Astrocyte (in vitro differentiated cells and primary cell): Measurements from ENCODE around the gene GTPBP2. TPM values are rescaled to one million over a fixed set of nuclear protein-coding genes. Genes with fewer than 3 reads are reported as not detected.

Experiments used
- DNase-seq: peaks from one replicate; pipeline ENCODE4 v3.0.0-alpha.2; 2010; ENCODE audit warnings: low read depth
- FAIRE-seq: peaks from 2 replicates; lab custom pipeline; 2011; peaks lifted over from hg19 to GRCh38; lab: Jason Lieb, UNC
- H2AFZ ChIP-seq: 2 replicates; pipeline ENCODE4 v1.6.0; 2012; ENCODE audit warnings: low read depth, low read length, inconsistent platforms
- H3K27ac ChIP-seq: 2 replicates; pipeline ENCODE4 v1.5.1; 2011; ENCODE audit warnings: low read depth, low read length, inconsistent platforms
- H3K27me3 ChIP-seq: 2 replicates; pipeline ENCODE4 v1.6.0; 2011; ENCODE audit warnings: low read length, inconsistent platforms; ENCODE audit not compliant: insufficient read depth
- H3K36me3 ChIP-seq: 2 replicates; pipeline ENCODE4 v1.5.1; 2011; ENCODE audit warnings: low read length, inconsistent platforms; ENCODE audit not compliant: insufficient read depth
- H3K4me1 ChIP-seq: 2 replicates; pipeline ENCODE4 v1.5.1; 2011; ENCODE audit warnings: low read length, inconsistent platforms; ENCODE audit not compliant: insufficient read depth
- H3K4me2 ChIP-seq: 2 replicates; pipeline ENCODE4 v1.6.0; 2012; ENCODE audit warnings: low read length, inconsistent platforms
- H3K4me3 ChIP-seq: 2 replicates; pipeline ENCODE4 v1.5.1; 2011; ENCODE audit warnings: low read depth, mild to moderate bottlenecking, low read length, inconsistent platforms; ENCODE audit not compliant: insufficient read depth
- H3K79me2 ChIP-seq: 2 replicates; pipeline ENCODE4 v1.6.0; 2012; ENCODE audit warnings: mild to moderate bottlenecking, low read length, inconsistent platforms; ENCODE audit not compliant: insufficient read depth
- H3K9ac ChIP-seq: 2 replicates; pipeline ENCODE4 v1.6.0; 2012; ENCODE audit warnings: mild to moderate bottlenecking, low read length, inconsistent platforms
- H3K9me3 ChIP-seq: 2 replicates; pipeline ENCODE4 v1.5.1; 2012; ENCODE audit warnings: low read depth, mild to moderate bottlenecking, low read length, inconsistent platforms; ENCODE audit not compliant: insufficient read depth
- H4K20me1 ChIP-seq: 2 replicates; pipeline ENCODE4 v1.6.0; 2012; ENCODE audit warnings: low read length, inconsistent platforms; ENCODE audit not compliant: insufficient read depth
- H3K27ac Mint-ChIP-seq: one replicate; pipeline ENCODE4 v1.8.0; 2021; ENCODE audit warnings: mild to moderate bottlenecking, mixed read lengths; ENCODE audit not compliant: unreplicated experiment
- H3K27me3 Mint-ChIP-seq: one replicate; pipeline ENCODE4 v1.8.0; 2021; ENCODE audit warnings: low read depth, mixed read lengths; ENCODE audit not compliant: unreplicated experiment
- H3K36me3 Mint-ChIP-seq: one replicate; pipeline ENCODE4 v1.8.0; 2021; ENCODE audit warnings: low read depth, mixed read lengths; ENCODE audit not compliant: unreplicated experiment
- H3K4me1 Mint-ChIP-seq: one replicate; pipeline ENCODE4 v1.8.0; 2021; ENCODE audit warnings: low read depth, mixed read lengths; ENCODE audit not compliant: unreplicated experiment
- H3K4me3 Mint-ChIP-seq: one replicate; pipeline ENCODE4 v1.8.0; 2021; ENCODE audit warnings: mild to moderate bottlenecking, moderate library complexity, mixed read lengths; ENCODE audit not compliant: unreplicated experiment
- H3K9me3 Mint-ChIP-seq: one replicate; pipeline ENCODE4 v1.8.0; 2021; ENCODE audit warnings: mild to moderate bottlenecking, mixed read lengths; ENCODE audit not compliant: unreplicated experiment
- CTCF ChIP-seq: IDR thresholded peaks from 2 replicates; pipeline ENCODE4 v1.5.1; 2011; ENCODE audit warnings: low read depth, mild to moderate bottlenecking, inconsistent platforms, low read length, moderate library complexity; ENCODE audit not compliant: insufficient read depth
- EZH2 ChIP-seq: IDR thresholded peaks from 2 replicates; pipeline ENCODE4 v1.6.1; 2012; ENCODE audit warnings: mild to moderate bottlenecking, low read length, inconsistent platforms; ENCODE audit not compliant: insufficient read depth
- total RNA-seq: library from RNA; stranded (reverse); gene quantifications from 2 replicates; pipeline ENCODE4 v1.2.1, GENCODE V29; 2021

The GTPBP2 gene
- total RNA-seq, 1 donor from 2014 or later = 86.6 TPM

- Histone ChIP-seq H2AFZ (no peak overlapping the region), H3K4me3 (no peak overlapping the region), H3K36me3 (peaks cover 25% of the 10 kb centered on the region), H3K9me3 (no peaks in the 10 kb centered on the region), H3K27me3 (no peaks in the 10 kb centered on the region), H3K79me2 (peaks cover 18% of the 10 kb centered on the region), H3K4me1 (no peaks in the 10 kb centered on the region), H3K27ac (no peak overlapping the region), H3K9ac (no peak overlapping the region), H3K4me2 (no peak overlapping the region), H4K20me1 (peaks cover 53% of the 10 kb centered on the region)
- Mint-ChIP-seq H3K4me1 (peaks cover 8% of the 10 kb centered on the region), H3K4me3 (no peak overlapping the region), H3K36me3 (peaks cover 33% of the 10 kb centered on the region), H3K9me3 (no peaks in the 10 kb centered on the region), H3K27ac (no peak overlapping the region), H3K27me3 (no peaks in the 10 kb centered on the region)
- DNase-seq = no peak
- no peak for FAIRE-seq
- TF ChIP-seq EZH2 (no peak), CTCF (no peak)
These were observed 48.7 kb upstream of the GTPBP2 start for GRCh38 chr6:43677759-43678158.

- FAIRE-seq (no peak), DNase-seq (no peak)
- peaks cover 33% of the 10 kb centered on the region for H3K36me3 Mint-ChIP-seq
- no peaks in the 10 kb centered on the region for H3K9me3 Mint-ChIP-seq
- Histone ChIP-seq H3K9ac (no peak overlapping the region), H3K4me1 (no peaks in the 10 kb centered on the region), H3K27me3 (no peaks in the 10 kb centered on the region), H2AFZ (no peak overlapping the region), H3K27ac (no peak overlapping the region), H3K79me2 (peaks cover 11% of the 10 kb centered on the region), H3K4me3 (no peak overlapping the region), H3K4me2 (no peak overlapping the region), H3K9me3 (no peaks in the 10 kb centered on the region), H3K36me3 (peaks cover 25% of the 10 kb centered on the region), H4K20me1 (peaks cover 46% of the 10 kb centered on the region)
- TF ChIP-seq EZH2 (no peak), CTCF (no peak)
- no peak overlapping the region for H3K27ac Mint-ChIP-seq
- no peaks in the 10 kb centered on the region for H3K27me3 Mint-ChIP-seq
- H3K4me1 Mint-ChIP-seq = peaks cover 5% of the 10 kb centered on the region
- H3K4me3 Mint-ChIP-seq = no peak overlapping the region
These were observed 48.0 kb upstream of the GTPBP2 start for GRCh38 chr6:43676962-43677606.

GRCh38 chr6:43674921-43675320 is 45.9 kb upstream of the GTPBP2 start:
- Histone ChIP-seq H3K4me1 (no peaks in the 10 kb centered on the region), H4K20me1 (peaks cover 26% of the 10 kb centered on the region), H3K27ac (no peak overlapping the region), H3K36me3 (peaks cover 25% of the 10 kb centered on the region), H3K4me2 (no peak overlapping the region), H3K9me3 (no peaks in the 10 kb centered on the region), H3K9ac (no peak overlapping the region), H3K4me3 (no peak overlapping the region), H2AFZ (no peak overlapping the region), H3K79me2 (no peaks in the 10 kb centered on the region), H3K27me3 (no peaks in the 10 kb centered on the region)
- TF ChIP-seq EZH2 = no peak
- TF ChIP-seq CTCF = no peak
- H3K27ac Mint-ChIP-seq = no peak overlapping the region
- DNase-seq (no peak), FAIRE-seq (no peak)
- peaks cover 31% of the 10 kb centered on the region for H3K36me3 Mint-ChIP-seq
- H3K9me3 Mint-ChIP-seq = no peaks in the 10 kb centered on the region
- H3K27me3 Mint-ChIP-seq = no peaks in the 10 kb centered on the region
- H3K4me1 Mint-ChIP-seq = peaks cover 10% of the 10 kb centered on the region
- H3K4me3 Mint-ChIP-seq = no peak overlapping the region
